Rectal smooth muscle tissue (tissue), 1 donor: ENCODE measurements around the gene DPH1.

ENCODE experiments used
- H3K27ac ChIP-seq: one replicate; pipeline ENCODE4 v1.7.0; 2013; ENCODE audit warnings: low read depth, low read length, inconsistent platforms
- H3K27me3 ChIP-seq: one replicate; pipeline ENCODE4 v1.7.0; 2013; ENCODE audit warnings: low read length; ENCODE audit not compliant: control insufficient read depth, insufficient read depth
- H3K36me3 ChIP-seq: one replicate; pipeline ENCODE4 v1.7.0; 2013; ENCODE audit warnings: low read length; ENCODE audit not compliant: control insufficient read depth, insufficient read depth
- H3K4me1 ChIP-seq: one replicate; pipeline ENCODE4 v1.7.0; 2013; ENCODE audit warnings: low read length; ENCODE audit not compliant: control insufficient read depth, insufficient read depth
- H3K4me3 ChIP-seq: one replicate; pipeline ENCODE4 v1.7.0; 2013; ENCODE audit warnings: low read length
- H3K9ac ChIP-seq: one replicate; pipeline ENCODE4 v1.7.0; 2013; ENCODE audit warnings: low read length

DPH1 gene

DNA sequence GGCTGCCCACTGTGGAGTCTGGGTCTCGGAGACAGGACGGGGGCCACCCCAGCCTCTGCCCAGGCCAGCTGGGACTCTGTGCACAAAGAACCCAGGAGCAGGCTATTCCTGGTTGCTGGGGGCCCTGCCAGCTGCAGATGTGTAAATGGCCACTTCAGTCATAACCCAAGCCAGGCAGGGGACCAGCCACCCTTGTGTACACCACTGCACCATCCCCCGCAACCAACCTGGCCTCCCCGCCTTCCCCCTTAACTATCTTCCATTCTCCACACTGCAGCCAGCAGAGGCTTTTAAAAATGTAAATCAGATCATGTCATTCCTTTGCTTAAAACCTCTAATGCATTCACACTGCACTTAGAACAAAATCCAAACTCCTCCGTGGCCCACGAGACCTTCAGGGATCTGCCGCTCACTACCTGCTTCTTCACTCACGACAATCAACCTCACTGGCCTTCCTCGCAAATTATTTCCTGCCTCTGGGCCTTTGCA, 33.1 kb upstream of the DPH1 start:
- peaks cover 9% of the 10 kb centered on the region for H3K4me1 ChIP-seq
- H3K27ac ChIP-seq = no peak overlapping the region
- no peaks in the 10 kb centered on the region for H3K27me3 ChIP-seq
- no peaks in the 10 kb centered on the region for H3K36me3 ChIP-seq
- no peak overlapping the region for H3K9ac ChIP-seq
- no peak overlapping the region for H3K4me3 ChIP-seq

DNA sequence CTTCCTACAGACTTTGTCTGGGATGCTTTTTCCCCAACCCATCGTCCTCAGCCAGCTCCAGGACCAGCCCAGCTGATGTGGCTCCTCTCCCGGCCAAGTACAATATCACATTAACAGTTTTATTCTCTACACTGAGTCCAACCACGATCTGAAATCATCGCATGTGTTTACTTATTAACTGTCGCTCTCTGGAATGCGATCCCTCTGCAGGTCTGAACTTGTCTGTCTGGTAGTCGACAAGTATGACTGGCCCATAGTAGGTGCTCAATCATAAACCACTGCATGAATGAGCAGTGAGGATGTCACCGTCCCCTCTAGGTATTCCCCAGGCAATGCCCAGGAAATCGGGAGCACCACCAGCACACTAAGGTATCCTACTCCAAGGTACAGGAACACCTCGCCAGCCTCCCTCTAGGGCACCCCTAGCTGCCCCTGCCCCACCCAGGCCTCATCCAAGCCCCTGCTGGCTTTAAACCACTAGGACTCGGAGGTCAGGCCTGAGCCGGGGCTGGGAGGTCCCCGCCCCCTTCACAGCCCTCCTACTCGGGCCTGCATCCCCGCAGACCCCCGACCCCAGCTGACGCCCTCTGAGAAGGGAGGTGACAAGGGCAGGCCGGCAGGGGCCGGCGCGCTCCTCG, 32.5 kb upstream of the DPH1 start:
- Histone ChIP-seq H3K27ac (no peak overlapping the region), H3K4me3 (no peak overlapping the region), H3K4me1 (peaks cover 9% of the 10 kb centered on the region), H3K36me3 (no peaks in the 10 kb centered on the region), H3K27me3 (no peaks in the 10 kb centered on the region), H3K9ac (no peak overlapping the region)

DNA sequence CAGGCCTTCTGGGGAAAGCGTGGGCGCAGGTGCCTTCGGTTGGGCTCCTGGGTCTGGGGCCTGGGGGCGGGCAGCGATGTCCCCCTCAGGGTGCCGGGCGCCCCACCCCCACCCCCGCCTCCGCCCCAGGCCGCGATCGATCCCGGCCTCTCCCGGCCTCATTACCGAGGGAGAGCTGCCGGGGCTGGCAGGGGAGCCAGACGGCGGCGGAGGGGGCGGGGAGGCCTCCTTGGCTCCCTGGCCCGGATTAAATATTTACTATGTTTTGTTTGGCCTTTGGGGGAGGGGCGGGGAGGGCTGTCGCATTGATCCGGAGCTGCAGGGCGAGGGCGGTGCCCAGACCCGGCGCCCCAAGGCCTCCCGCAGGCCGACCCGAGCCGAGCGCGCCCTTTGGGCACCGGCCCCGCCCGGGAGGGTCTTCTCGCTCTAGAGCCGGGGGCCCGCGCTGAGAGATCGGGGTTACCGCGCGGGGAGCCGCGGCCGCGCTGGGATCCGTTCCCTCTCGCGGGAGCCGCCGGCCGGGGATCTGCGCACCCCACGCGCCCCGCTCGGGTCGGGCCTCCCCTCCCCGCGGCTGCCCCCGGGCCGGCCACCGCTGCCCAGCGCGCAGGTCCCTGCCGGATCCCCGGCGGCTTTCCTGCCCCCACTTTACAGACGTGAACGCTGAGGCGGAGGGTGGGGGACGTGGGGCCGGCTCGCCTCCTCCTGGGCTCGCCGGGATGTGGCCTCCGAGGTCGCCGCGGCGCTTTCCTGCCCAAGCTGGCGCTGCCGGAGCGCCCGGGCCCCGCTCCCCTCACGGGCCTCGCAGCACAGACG, 31.8 kb upstream of the DPH1 start:
- Histone ChIP-seq H3K27me3 (no peaks in the 10 kb centered on the region), H3K36me3 (no peaks in the 10 kb centered on the region), H3K9ac (no peak overlapping the region), H3K27ac (peak overlapping the region; percentile 40), H3K4me1 (peaks cover 9% of the 10 kb centered on the region), H3K4me3 (peak overlapping the region; percentile 55)

DNA sequence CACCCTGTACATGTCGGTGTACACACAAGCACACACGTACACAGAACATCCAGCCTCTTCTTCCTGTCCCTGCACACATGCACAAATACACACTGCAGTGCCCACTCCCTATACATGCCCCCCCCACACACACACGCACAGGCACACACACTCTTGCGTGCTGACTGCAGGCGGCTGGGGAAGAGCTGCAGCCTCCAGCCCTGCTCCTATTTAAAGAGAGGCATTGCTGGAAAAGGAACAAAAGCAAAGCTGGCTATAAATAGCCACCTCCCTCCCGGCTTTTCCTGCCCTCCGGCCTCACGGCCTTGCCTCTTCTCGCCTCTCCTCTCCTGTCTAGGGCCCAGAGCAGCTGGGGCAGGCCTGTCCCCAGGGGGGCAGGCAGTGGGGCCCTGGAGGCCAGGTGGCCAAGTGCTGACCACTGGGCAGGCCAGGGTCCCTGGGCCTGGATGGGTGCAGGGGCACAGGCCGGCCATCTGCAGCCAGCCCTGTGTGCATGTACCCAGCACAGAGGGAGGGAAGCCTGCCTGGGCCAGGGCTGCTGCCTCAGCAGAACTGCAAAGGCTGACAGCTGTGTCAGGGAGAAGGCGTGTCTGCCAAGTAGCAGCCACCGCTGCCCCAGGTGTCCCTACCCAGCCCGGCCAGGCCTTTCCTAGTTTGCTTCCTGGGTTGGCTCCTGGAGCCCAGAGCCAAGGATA, 30.2 kb upstream of the DPH1 start:
- Histone ChIP-seq H3K9ac (no peak overlapping the region), H3K27me3 (no peaks in the 10 kb centered on the region), H3K4me3 (peak overlapping the region; percentile 25), H3K4me1 (peaks cover 9% of the 10 kb centered on the region), H3K36me3 (no peaks in the 10 kb centered on the region), H3K27ac (peak overlapping the region; percentile 72)

DNA sequence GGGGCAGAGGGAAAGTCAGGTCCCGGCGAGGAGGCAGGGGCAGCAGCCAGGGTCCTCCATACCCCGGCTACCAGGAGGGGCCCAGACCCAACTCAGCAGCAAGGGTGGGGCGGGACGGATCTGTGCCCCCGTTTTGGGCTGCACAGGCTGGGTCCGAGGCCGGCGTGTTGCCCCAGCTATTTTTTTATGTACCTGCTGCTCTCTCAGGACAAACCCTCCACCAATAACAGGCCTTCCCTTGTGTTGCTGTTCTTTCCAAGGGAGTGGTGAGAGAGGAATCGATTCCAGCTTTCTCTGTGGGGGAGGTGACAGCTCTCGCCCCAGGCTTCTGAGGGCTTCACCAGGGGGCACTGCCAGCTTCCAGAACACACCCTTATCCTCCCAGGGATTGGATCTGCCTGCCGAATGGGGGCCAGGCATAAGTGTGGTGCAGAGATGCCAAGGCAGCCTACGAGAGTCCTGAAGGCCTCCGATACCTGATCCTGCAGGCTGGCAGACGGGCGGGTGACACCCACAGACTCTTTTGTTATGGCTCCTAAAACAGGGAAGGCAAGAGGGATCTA, 27.1 kb upstream of the DPH1 start:
- Histone ChIP-seq H3K27ac (no peak overlapping the region), H3K9ac (no peak overlapping the region)

DNA sequence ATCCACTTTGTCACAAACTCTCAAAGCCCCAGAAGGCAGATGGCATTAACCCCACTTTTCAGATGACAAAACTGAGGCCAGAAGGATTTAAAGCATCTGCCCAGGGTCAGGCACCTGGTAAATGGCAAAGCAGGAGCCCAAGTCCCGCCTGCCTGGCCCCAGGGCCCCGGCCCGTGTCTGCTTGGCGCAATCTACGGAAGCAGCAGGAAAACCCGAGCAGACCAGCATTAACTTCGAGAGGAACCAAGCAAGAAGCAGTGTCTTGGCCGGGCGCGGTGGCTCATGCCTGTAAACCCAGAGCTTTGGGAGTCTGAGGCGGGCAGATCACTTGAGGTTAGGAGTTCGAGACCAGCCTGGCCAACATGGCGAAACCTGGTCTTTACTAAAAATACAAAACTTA, 26.4 kb upstream of the DPH1 start:
- H3K9ac ChIP-seq = no peak overlapping the region
- no peak overlapping the region for H3K27ac ChIP-seq
- H3K27me3 ChIP-seq = no peaks in the 10 kb centered on the region
- no peak overlapping the region for H3K4me3 ChIP-seq
- H3K4me1 ChIP-seq = peaks cover 9% of the 10 kb centered on the region
- no peaks in the 10 kb centered on the region for H3K36me3 ChIP-seq

More for the DNA sequence above, 27.1 kb upstream of the DPH1 start:
- Histone ChIP-seq H3K4me3 (no peak overlapping the region), H3K4me1 (peaks cover 9% of the 10 kb centered on the region), H3K27me3 (no peaks in the 10 kb centered on the region), H3K36me3 (no peaks in the 10 kb centered on the region)

DNA sequence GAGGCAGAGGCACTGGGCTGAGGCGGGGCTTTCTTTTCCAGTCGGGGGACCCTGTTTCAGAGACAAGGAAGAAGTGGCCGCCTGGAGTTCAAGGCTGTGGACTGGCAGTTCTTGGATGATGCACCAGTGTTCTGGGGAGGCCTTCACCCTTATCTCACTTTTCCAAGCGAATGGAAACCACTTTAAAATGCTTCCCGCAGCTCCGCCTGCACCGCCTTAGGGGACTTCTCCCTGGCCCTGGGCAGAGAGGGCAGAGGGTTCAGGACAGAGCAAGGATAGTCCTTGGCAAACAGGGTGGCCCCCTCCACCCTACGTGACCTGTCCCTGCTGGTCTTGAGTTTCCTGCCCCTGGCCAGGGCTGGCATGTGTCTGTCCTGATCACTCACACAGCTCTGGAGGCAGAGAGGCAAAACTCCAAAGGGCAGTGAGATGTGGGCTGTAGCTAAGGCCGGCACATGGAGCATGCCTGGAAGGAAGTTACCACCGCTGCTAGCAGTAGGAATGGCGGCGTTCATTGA, 25.5 kb upstream of the DPH1 start:
- Histone ChIP-seq H3K9ac (no peak overlapping the region), H3K27me3 (no peaks in the 10 kb centered on the region)

DNA sequence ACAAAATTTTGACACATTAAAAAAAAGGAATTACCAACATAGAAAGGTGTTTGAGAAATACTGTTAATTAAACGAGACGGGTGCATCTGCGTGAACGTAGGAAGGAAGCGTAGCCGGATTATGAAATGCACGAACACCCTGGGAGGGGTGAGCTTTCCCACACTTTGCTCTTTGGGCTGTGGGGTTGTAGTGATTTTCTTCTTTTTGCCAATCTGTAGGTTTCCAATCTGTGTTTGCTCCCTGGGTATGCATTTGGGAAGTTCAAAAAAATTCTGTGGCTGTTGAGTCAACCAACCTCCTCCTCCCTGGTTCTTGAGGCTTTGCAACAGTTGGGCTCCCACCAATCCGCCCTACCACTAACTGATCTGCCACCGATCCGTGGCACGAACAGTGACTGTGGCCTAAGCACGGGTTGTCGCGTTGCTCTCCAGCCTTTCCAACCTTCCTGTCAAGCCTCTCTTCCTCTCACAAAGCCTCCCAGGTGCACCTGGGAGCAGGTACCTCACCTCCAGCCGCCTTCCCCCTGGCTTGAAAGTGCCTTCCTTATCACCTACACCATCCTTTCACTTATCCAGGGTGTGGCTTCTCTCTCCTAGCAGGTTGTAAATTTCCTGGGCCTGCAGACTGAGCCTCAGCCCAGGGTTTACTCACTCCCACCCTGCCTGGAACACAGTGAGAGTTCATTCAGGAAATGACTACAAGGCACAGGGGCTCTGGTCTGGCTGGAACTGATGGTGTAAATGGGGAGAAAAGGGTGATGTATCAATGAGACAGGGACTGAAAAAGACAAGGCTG, 21.4 kb upstream of the DPH1 start:
- Histone ChIP-seq H3K27me3 (no peaks in the 10 kb centered on the region), H3K36me3 (no peaks in the 10 kb centered on the region), H3K9ac (no peak overlapping the region), H3K4me1 (peaks cover 2% of the 10 kb centered on the region), H3K4me3 (no peak overlapping the region), H3K27ac (no peak overlapping the region)

More for the DNA sequence above, 25.5 kb upstream of the DPH1 start:
- Histone ChIP-seq H3K36me3 (no peaks in the 10 kb centered on the region), H3K27ac (no peak overlapping the region), H3K4me3 (no peak overlapping the region), H3K4me1 (peaks cover 7% of the 10 kb centered on the region)

DNA sequence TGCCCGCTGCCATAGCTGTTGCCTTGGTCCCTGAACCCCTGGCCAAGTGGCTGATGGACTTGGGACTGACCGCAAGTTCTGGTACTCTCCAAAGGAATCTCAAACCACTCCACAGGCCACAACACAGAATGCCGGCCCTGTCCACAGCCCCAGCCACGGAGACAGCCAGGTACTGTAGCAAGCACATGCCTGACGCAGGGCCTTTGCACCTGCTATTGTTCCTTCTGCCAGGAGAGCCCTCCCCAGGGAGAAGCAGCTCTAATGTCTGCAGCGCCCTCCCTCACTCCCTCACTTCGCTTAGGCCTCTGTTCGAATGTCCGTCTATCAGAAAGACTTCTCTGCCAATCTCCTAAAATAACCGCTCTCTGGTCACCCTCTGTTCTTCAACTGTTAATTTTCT, 20.2 kb upstream of the DPH1 start:
- Histone ChIP-seq H3K27ac (no peak overlapping the region), H3K9ac (no peak overlapping the region), H3K4me3 (no peak overlapping the region), H3K27me3 (no peaks in the 10 kb centered on the region), H3K36me3 (no peaks in the 10 kb centered on the region), H3K4me1 (peaks cover 2% of the 10 kb centered on the region)

DNA sequence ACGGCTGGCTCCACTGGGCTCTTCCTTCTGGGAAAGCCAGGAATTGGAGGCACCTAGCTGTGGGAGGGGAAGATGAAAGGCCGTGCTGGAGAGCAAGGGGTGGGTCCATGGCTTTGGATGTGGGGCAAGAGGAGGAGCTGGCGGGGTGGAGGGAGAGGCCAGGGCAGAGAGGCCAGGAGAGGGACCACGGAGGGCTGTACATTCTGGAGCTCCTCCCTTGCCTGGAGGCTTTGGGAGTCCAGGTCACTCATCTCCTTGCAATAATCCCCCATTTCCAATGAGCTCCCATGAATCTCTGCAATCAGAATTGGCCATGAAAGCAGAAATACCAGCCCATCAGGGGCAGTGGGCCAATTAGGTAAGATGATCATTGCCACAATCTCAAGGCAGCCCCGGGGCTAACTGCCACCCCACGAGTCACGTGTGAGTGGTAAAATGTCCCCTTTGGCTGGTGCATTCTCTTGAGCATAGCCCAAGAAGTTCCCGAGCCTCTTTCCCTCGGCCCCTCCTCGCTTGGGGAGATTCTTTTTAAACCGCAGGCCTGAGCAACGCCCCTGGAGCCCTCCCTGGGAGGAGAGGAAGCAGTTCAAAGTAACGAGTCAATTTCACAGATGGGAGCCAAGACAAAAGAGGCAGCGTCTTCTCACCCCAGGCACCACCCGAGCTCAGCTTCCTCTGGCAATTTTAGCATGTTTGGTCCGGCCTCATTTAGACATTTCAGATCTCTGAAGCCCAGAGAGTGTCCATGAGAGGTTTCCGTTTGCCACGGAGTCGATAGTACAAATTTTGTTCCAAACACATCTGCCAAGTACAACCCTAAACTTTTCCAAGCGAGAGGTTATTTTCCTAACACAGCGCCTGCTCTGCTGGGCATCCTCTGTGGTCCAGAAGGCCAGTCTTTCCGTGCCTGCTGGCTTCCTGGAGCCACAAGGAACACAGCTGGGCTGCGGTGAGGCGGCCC, 18.3 kb upstream of the DPH1 start:
- Histone ChIP-seq H3K27ac (no peak overlapping the region), H3K27me3 (no peaks in the 10 kb centered on the region), H3K4me3 (no peak overlapping the region), H3K9ac (no peak overlapping the region), H3K4me1 (peaks cover 2% of the 10 kb centered on the region), H3K36me3 (no peaks in the 10 kb centered on the region)

DNA sequence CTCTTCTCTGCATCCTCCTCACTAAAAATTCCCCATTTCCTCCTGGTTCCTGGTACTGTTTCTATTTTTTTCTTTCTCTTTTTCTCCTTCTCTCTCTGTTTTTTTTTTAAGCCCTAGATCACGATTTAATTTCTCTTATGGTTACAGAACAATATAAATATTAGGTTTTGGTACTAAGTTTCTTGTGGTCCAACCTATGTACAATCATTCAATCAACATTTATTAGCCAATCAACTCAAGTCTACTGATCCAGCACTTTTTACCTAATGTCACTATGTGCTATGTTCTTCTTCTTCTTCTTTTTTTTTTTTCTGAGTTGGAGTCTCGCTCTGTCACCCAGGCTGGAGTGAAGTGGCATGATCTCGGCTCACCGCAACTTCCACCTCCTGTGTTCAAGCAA, 17.5 kb upstream of the DPH1 start:
- Histone ChIP-seq H3K27ac (no peak overlapping the region), H3K4me3 (no peak overlapping the region), H3K27me3 (no peaks in the 10 kb centered on the region), H3K36me3 (no peaks in the 10 kb centered on the region), H3K4me1 (peaks cover 2% of the 10 kb centered on the region), H3K9ac (no peak overlapping the region)
